ENCODE measurements around the gene SEC16A. TPM values are rescaled to one million over a fixed set of nuclear protein-coding genes. Genes with fewer than 3 reads are reported as not detected.

The SEC16A gene
- total and polyA plus RNA-seq, 8 donors, result 14.6 to 105 (median 45.4) TPM

- TF ChIP-seq CTCF (IDR thresholded peaks at IDR 0.05), result no peak
- TF ChIP-seq EP300 (IDR thresholded peaks at IDR 0.05), result no peak
- no peak for TF ChIP-seq POLR2AphosphoS5 (IDR thresholded peaks at IDR 0.05)
- no peak for TF ChIP-seq POLR2A (IDR thresholded peaks at IDR 0.05)
- 88 to 91% (median 90%) methylated on average over 21 of the region's 21 CpGs for WGBS, 5 donors
- peaks cover 67 to 99% (median 98%) of the 10 kb centered on the region in 4 donors for H3K36me3 ChIP-seq
Measured at GRCh38 chr9:136392538-136393449, 90.0 kb downstream of the SEC16A start.

GRCh38 chr9:136391737-136392537 lies 90.9 kb downstream of the SEC16A start:
- peaks cover 68 to 100% (median 99%) of the 10 kb centered on the region in 4 donors for H3K36me3 ChIP-seq
- DNase-seq, result no peak

More at GRCh38 chr9:136392538-136393449, 90.0 kb downstream of the SEC16A start:
- no peak for DNase-seq
- H3K27me3 ChIP-seq, result no peaks in the 10 kb centered on the region
- H3K4me3 ChIP-seq, result no peak overlapping the region
- no peak overlapping the region for H3K27ac ChIP-seq
- intact Hi-C loops (cut with DNase I; ENCODE audit: low total_unique reads), result no loop called here
- peaks cover 0 to 3% (median under 1%) of the 10 kb centered on the region in 4 donors for H3K4me1 ChIP-seq
- no peaks in the 10 kb centered on the region for H3K9me3 ChIP-seq

More at GRCh38 chr9:136391737-136392537, 90.9 kb downstream of the SEC16A start:
- intact Hi-C loops (cut with DNase I; ENCODE audit: low total_unique reads), result no loop called here
- no peak for TF ChIP-seq POLR2AphosphoS5 (IDR thresholded peaks at IDR 0.05)
- H3K27me3 ChIP-seq, result no peaks in the 10 kb centered on the region
- 88 to 95% (median 93%) methylated on average over 26 to 28 of the region's 28 CpGs for WGBS, 5 donors
- no peaks in the 10 kb centered on the region for H3K4me1 ChIP-seq
- no peak overlapping the region for H3K27ac ChIP-seq
- no peaks in the 10 kb centered on the region for H3K9me3 ChIP-seq
- H3K4me3 ChIP-seq, result no peak overlapping the region

Small RNAs within 50 kb of the gene (small RNA-seq; reads per million reads assigned to genes)
- gene MIR4673, result 0 to 0.10 (median 0) reads per million in 4 donors

Other genes starting within 250 kb of the SEC16A start
- gene QSOX2, start 237.2 kb downstream of the SEC16A start, total RNA-seq, result 10 to 100 TPM in 2 of 5 donors, 1 to 10 TPM in 3; 4.7 to 33.5 (median 7.7) TPM
- gene QSOX2, start 237.2 kb downstream of the SEC16A start, polyA plus RNA-seq, result 1 to 10 TPM; 1.5 to 4.5 (median 2.6) TPM
- 1 to 10 TPM in 2 of 5 donors, under 1 TPM in 2, not detected in 1; 0.45 to 2.8 (median 1.7) TPM for gene CCDC187, start 178.9 kb downstream of the SEC16A start, total RNA-seq
- gene CCDC187, start 178.9 kb downstream of the SEC16A start, polyA plus RNA-seq, result under 1 TPM; 0.12 to 0.31 (median 0.18) TPM
- 10 to 100 TPM in 3 of 5 donors, 1 to 10 TPM in 2; 3.5 to 16.5 (median 14.6) TPM for gene GPSM1, start 155.5 kb downstream of the SEC16A start, total RNA-seq
- 10 to 100 TPM in 1 of 3 donors, 1 to 10 TPM in 2; 6.3 to 17.4 (median 9.6) TPM for gene GPSM1, start 155.5 kb downstream of the SEC16A start, polyA plus RNA-seq
- 10 to 100 TPM in 1 of 5 donors, 1 to 10 TPM in 3, not detected in 1; 1.3 to 10.1 (median 7.4) TPM for gene DNLZ, start 119.3 kb downstream of the SEC16A start, total RNA-seq
- 10 to 100 TPM; 13.9 to 16.8 (median 15.0) TPM for gene DNLZ, start 119.3 kb downstream of the SEC16A start, polyA plus RNA-seq
- 1 to 10 TPM in 3 of 5 donors, under 1 TPM in 1, not detected in 1; 0.92 to 8.2 (median 1.6) TPM for gene CARD9, start 109.4 kb downstream of the SEC16A start, total RNA-seq
- gene CARD9, start 109.4 kb downstream of the SEC16A start, polyA plus RNA-seq, result 1 to 10 TPM in 2 of 3 donors, under 1 TPM in 1; 0.92 to 2.0 (median 1.1) TPM
- gene SNAPC4, start 82.9 kb downstream of the SEC16A start, total RNA-seq, result 10 to 100 TPM in 1 of 5 donors, 1 to 10 TPM in 4; 1.8 to 58.2 (median 5.8) TPM
- gene SNAPC4, start 82.9 kb downstream of the SEC16A start, polyA plus RNA-seq, result 1 to 10 TPM; 2.9 to 4.6 (median 4.1) TPM
- 100 to 1,000 TPM in 1 of 5 donors, 10 to 100 TPM in 4; 26.3 to 184 (median 71.2) TPM for gene ENTR1, start 72.4 kb downstream of the SEC16A start, total RNA-seq
- gene ENTR1, start 72.4 kb downstream of the SEC16A start, polyA plus RNA-seq, result 10 to 100 TPM; 20.6 to 29.5 (median 27.2) TPM
- 100 to 1,000 TPM in 1 of 5 donors, 10 to 100 TPM in 4; 32.7 to 121 (median 59.5) TPM for gene PMPCA, start 72.4 kb downstream of the SEC16A start, total RNA-seq
- 10 to 100 TPM; 25.8 to 47.0 (median 32.6) TPM for gene PMPCA, start 72.4 kb downstream of the SEC16A start, polyA plus RNA-seq
- gene INPP5E, start 43.2 kb downstream of the SEC16A start, total RNA-seq, result 10 to 100 TPM in 2 of 5 donors, 1 to 10 TPM in 3; 6.2 to 32.1 (median 9.7) TPM
- 1 to 10 TPM; 3.2 to 9.0 (median 4.2) TPM for gene INPP5E, start 43.2 kb downstream of the SEC16A start, polyA plus RNA-seq
- 100 to 1,000 TPM in 1 of 5 donors, 10 to 100 TPM in 4; 18.4 to 338 (median 62.5) TPM for gene NOTCH1, start 63.0 kb upstream of the SEC16A start, total RNA-seq
- gene NOTCH1, start 63.0 kb upstream of the SEC16A start, polyA plus RNA-seq, result 1 to 10 TPM; 1.4 to 7.9 (median 2.3) TPM
- gene EGFL7, start 179.9 kb upstream of the SEC16A start, total RNA-seq, result 1,000 to 10,000 TPM in 1 of 5 donors, 10 to 100 TPM in 4; 20.9 to 1,085 (median 42.0) TPM
- 100 to 1,000 TPM in 1 of 3 donors, 10 to 100 TPM in 2; 44.8 to 113 (median 79.2) TPM for gene EGFL7, start 179.9 kb upstream of the SEC16A start, polyA plus RNA-seq
- gene AGPAT2, start 204.4 kb upstream of the SEC16A start, total RNA-seq, result 100 to 1,000 TPM in 2 of 5 donors, 10 to 100 TPM in 3; 49.6 to 135 (median 68.8) TPM
- 10 to 100 TPM; 32.7 to 88.7 (median 75.1) TPM for gene AGPAT2, start 204.4 kb upstream of the SEC16A start, polyA plus RNA-seq
- 10 to 100 TPM in 1 of 5 donors, 1 to 10 TPM in 2, under 1 TPM in 1, not detected in 1; 0.45 to 10.4 (median 5.8) TPM for gene DIPK1B, start 229.5 kb upstream of the SEC16A start, total RNA-seq
- gene DIPK1B, start 229.5 kb upstream of the SEC16A start, polyA plus RNA-seq, result 1 to 10 TPM; 1.6 to 4.7 (median 4.0) TPM

Data from stomach (tissue), 9 donors.